Activated CD8-positive, alpha-beta memory T cell treated with anti-CD3 and anti-CD28 coated beads for 24 hours (primary cell): ENCODE data around the gene PARP9.

Experiments used
- DNase-seq: peaks from one replicate; pipeline ENCODE4 v3.0.0-alpha.2; 2020

PARP9 gene

DNA sequence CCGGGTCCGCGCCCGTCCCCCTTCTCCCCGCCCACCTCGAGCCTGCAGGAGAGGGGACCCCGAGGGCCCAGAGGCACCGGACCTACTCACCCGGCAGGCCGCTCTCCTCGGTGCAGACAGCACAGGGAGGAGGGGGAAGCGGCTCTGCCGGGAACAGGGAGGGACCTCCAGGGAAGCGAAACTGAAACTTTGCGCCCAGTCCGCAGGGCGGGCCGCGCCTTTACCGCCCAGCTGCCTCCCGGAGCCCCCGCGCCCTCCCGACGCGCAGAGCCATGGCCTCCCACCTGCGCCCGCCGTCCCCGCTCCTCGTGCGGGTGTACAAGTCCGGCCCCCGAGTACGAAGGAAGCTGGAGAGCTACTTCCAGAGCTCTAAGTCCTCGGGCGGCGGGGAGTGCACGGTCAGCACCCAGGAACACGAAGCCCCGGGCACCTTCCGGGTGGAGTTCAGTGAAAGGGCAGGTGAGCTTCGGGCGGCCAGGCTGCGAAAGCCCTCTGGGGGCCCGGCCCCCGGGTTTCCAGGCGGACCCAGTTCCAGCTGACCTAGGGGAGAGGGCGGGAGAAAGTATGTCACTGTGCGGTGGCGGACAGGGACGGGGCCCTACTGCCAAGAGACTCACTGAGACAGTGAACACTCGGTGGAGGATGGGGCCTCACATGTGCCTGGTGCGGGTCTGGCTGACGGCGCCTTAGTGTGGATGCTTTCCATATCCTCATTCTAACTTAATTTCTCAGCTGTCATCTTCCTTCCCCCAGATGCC, at the start of gene PARP9, which contains the start of gene DTX3L:
TSS of gene PARP9 (minus strand) at position 146 of the 758 bp plus-strand sequence. CDS start 4,680 bp downstream, outside the sequence.
TSS of gene DTX3L (plus strand) at position 184 of the 758 bp plus-strand sequence. CDS start at position 273, 89 bp downstream.
- peak; percentile 88 for DNase-seq

DNA sequence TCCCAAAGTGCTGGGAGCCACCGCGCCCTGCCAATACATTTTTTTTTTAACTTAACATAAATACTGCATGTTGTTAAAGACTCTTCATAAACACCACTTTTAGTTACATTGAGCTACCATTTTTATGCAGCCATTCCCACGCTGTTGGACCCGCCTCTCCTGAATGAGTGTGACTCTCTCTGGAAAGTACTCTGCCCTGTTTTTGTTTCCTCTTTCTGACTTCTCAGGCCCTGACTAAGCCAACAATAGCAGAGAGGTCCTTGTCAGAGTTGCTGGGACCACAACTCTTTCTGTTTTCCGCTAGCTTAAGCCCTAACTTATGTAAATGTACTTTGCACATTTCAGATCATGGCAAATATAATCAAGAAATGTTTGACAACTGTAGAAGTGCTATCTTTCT, 48.6 kb upstream of the PARP9 start:
- DNase-seq, result no peak

DNA sequence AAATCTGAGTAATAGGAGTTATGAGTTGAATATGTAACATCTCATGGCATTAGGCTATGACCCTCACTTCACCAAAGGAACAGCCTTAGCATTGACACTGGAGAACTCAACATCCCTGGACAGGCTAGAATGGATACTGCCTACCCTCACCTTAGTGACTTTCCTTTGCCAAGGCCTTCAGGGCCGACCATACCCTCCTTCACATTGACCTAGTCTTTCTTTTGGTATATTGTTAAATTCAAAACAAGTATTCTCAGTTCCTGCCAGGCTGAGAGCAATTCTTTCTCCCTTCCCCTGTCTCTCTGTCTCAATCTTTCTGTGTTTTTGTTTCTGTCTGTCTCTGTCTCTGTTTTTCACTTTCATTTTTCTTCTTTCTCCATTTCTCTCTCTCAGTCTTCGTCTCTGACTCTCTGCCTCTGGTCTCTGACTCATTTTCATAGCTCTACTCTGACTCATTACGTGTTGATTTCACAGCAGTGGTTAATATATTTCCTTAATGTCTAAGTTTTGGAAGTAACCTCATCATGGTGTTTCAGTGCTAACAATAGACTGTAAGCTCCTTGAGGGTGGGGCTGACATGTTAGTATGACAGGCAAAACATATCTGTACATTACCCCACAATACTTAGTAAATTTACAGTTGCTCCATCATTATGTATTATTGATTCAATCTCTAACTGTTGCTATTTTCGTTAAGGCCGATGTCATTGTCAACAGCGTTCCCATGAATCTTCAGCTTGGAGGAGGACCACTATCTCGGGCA, 45.9 kb upstream of the PARP9 start:
- peak; percentile 75 for DNase-seq

GRCh38 chr3:122608916-122609315, 44.8 kb upstream of the PARP9 start:
- no peak for DNase-seq

- no peak for DNase-seq
Measured at GRCh38 chr3:122606330-122606729, 42.2 kb upstream of the PARP9 start.

- no peak for DNase-seq
Measured at GRCh38 chr3:122603056-122603455, 39.0 kb upstream of the PARP9 start.

DNA sequence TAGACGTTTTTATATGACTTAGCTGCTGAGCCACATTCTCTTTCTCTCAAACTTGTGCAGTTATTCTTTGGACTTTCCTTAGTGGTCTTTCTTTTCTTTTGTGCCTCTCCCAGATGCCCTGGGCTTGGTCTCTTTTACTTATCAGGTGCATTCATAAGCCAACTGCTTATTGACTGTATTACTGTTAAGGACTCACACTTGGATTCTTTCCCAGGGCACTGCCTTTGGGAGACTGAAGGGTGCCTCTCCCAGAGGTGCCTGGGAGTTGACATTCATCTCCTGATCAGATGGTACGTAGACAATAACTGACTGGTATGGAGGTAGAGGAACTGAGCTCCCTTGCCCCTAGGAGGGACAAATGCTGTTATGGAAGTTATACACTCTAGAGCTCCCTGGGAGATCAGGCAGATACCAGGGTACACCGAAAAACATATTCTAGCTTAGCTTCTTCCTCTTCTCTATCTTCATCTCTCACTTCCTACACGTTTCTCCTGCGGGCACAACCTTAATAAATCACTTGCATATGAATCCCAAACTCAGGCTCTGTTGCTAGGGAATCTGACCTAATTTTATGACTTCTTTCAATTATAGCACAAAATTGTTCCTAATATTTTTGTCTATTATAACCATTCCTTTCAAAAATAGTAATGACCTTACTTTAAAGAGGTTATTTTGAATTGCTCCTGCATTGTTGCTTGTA, 38.1 kb upstream of the PARP9 start:
- no peak for DNase-seq

- DNase-seq, result no peak
Measured at GRCh38 chr3:122598556-122598955, 34.5 kb upstream of the PARP9 start.

GRCh38 chr3:122598151-122598550, 34.1 kb upstream of the PARP9 start:
- no peak for DNase-seq

- no peak for DNase-seq
Measured at GRCh38 chr3:122594025-122594424, 29.9 kb upstream of the PARP9 start.

DNA sequence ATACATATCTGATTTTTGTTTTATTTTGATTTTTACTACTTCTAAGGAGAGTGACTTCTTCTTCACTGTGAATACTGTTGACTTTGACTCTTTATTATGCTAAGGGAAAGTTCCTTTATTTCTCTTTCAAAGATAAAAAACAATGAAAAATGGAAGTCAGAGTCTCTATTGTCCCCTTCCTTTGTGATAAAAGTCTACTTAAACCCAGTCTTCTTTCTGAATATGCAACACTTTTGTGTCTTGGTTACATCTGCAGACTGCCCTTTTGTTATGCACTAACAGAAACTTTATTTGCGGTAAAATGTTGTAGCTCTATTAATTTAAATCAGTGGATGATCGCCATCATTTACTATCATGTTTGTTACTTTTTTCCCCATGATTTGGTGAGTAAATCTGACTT, 26.5 kb upstream of the PARP9 start:
- no peak for DNase-seq

- DNase-seq, result no peak
Measured at GRCh38 chr3:122589297-122589696, 25.2 kb upstream of the PARP9 start.

- no peak for DNase-seq
Measured at GRCh38 chr3:122587572-122587971, 23.5 kb upstream of the PARP9 start.

DNA sequence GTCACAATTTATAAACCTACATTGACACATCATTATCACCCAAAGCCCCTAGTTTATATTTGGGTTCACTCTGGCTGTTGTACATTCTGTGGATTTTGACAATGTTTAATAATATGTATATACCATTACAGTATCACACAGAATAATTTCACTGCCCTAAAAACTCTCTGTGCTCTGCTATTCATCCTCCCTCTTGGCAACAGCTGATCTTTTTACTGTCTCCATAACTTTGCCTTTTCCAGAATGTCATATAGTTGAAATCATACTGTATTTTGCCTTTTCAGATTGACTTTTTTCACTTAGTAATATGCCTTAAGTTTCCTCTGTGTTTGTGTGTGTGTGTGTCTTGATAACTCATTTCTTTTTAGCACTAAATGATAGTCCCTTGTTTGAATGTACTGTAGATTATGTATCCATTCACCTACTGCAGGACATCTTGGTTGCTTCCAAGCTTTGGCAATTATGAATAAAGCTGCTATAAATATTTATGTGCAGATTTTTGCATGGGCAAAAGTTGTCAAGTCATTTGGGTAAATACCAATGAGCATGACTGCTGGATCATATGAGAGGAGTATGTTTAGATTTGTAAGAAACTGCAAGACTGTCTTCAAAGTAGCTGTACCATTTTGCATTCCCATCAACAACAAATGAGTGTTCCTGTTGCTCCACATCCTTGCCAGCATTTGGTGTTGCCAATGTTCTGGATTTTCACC, 22.8 kb upstream of the PARP9 start:
- no peak for DNase-seq

- DNase-seq, result no peak
Measured at GRCh38 chr3:122586098-122586497, 22.0 kb upstream of the PARP9 start.

DNA sequence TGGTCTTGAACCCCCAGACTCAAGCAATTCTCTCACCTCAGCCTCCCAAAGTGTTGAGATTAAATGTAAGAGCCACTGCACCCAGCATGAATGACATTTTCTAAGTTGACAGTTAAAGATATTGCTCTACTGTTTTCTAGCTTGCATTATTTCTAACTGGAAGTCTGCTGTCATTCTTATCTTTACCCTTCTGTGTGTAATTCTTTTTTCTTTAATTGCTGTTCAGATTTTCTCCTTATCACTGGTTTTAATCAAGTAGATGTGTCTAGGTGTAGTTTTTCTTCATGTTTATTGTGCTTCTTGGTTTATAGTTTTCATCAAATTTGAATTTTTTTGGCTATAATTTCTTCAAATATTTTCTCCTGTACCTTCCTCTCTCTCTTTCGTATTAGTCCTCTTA, 18.3 kb upstream of the PARP9 start:
- DNase-seq, result no peak

GRCh38 chr3:122581622-122582021, 17.5 kb upstream of the PARP9 start:
- DNase-seq, result no peak

- no peak for DNase-seq
Measured at GRCh38 chr3:122580470-122580869, 16.4 kb upstream of the PARP9 start.

DNA sequence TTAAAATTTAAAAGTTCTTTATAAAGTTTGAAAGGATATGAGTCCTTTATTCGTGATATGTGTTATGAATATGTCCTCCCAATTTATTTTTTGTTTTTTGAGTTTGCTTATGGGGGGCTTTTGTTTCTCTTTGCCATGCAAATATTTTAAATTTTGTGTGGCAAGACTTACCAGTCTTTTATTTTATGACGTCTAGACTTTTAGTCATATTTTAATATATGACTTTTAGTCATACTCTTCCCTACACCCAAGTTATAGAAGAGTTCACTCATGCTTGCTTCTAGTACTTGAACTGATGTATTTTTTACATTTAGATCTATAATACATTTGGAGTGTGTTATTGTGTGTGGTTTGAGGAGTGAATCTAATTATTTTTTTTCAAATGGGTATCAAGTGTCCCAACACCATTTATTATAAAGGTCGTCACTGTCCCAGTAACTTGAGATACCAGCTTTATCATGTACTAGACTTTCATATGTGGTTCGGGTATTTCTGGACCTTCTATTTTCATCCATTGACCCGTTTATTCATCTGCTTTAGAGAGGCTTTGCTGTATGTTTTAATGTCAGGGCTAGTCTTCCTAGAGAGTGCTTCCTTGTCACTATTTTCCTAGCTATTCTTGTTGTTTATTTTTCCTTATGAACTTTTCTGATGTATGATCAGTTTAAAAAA, 14.1 kb upstream of the PARP9 start:
- no peak for DNase-seq

- peak; percentile 80 for DNase-seq
Measured at GRCh38 chr3:122577409-122578031, 13.4 kb upstream of the PARP9 start, which contains the start of gene PARP15. PARP15 (plus strand) TSS chr3:122577650; CDS start chr3:122577668, 18 bp downstream.

- DNase-seq, result no peak
Measured at GRCh38 chr3:122576174-122576940, 12.3 kb upstream of the PARP9 start.
